ENCODE measurements around the gene NGEF.

DNA sequence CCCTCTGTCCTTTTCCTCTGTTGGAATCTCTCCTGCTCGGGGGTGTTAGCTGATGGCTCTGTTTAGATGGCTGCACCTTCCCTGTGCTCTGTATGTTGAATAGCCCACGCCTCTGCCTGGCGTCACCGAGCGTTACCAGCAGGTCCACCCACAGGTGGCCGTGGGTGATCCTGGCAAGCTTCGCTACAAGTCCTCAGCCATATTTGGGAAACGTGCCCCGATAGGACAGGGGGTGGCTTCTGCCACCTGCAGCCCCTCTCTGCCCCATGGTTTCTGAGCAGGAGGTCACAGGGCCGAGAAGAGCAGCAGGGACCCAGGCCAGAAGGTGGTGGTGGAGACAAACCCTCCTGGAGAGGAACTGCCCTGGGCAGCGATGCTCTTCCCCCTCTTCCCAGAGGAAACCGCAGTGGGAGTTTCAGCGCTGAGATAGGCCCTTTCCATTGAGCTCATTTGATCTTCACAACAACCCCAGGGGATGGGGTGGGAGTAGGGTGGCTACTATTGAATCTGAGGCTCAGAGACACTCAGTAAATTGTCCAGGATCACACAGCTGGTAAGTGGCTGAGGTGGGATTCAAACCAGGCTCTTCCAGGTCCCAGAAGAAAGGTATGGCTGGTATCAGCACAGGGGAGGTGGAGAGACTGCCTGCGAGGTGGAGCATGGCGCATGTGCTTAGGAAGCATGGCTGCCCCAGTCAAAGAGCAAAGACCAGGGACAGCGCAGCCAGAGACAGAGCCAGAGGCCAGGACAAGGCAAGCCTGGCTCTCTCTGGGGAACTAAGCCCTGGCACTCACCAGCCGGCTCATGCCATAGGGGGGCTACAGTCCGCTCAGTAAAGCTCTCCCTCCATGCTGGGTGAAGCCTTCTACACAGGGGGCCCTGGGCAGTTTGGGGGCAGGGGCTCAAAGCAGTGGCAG is 15.0 kb downstream of the NGEF start:
- TF ChIP-seq, protein P1, sequence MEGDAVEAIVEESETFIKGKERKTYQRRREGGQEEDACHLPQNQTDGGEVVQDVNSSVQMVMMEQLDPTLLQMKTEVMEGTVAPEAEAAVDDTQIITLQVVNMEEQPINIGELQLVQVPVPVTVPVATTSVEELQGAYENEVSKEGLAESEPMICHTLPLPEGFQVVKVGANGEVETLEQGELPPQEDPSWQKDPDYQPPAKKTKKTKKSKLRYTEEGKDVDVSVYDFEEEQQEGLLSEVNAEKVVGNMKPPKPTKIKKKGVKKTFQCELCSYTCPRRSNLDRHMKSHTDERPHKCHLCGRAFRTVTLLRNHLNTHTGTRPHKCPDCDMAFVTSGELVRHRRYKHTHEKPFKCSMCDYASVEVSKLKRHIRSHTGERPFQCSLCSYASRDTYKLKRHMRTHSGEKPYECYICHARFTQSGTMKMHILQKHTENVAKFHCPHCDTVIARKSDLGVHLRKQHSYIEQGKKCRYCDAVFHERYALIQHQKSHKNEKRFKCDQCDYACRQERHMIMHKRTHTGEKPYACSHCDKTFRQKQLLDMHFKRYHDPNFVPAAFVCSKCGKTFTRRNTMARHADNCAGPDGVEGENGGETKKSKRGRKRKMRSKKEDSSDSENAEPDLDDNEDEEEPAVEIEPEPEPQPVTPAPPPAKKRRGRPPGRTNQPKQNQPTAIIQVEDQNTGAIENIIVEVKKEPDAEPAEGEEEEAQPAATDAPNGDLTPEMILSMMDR (IDR thresholded peaks at IDR 0.05), result no peak
- TF ChIP-seq ZFX (IDR thresholded peaks at IDR 0.05; ENCODE audit: borderline replicate concordance), result no peak

Measured in 22Rv1 (cell line).